ENCODE measurements around the gene RCBTB2.
"Not testable (repeated sequence)": the region's sequence is repeated elsewhere in the genome, so short reads cannot be mapped to it uniquely, and the experiment has no call there.

RCBTB2 gene

GRCh38 chr13:48456546-48456945 is 76.3 kb downstream of the RCBTB2 start:
- H3K36me3 ChIP-seq (ENCODE audit: insufficient read depth, low read length): peaks cover 69% of the 10 kb centered on the region
- H3F3A ChIP-seq (ENCODE audit: insufficient read depth, low read length): no peaks in the 10 kb centered on the region
- no peaks in the 10 kb centered on the region for H3K4me1 ChIP-seq (ENCODE audit: insufficient read depth, low read length, severe bottlenecking)
- no peak overlapping the region for H3K27ac ChIP-seq (ENCODE audit: low read depth, low read length, poor library complexity, severe bottlenecking)
- no peaks in the 10 kb centered on the region for H3K27me3 ChIP-seq (ENCODE audit: insufficient read depth, low read length)
- H4K20me1 ChIP-seq (ENCODE audit: insufficient read depth, low read length): no peaks in the 10 kb centered on the region
- no peak overlapping the region for H3K4me3 ChIP-seq (ENCODE audit: low read depth, low read length, poor library complexity, severe bottlenecking)
- no peak for TF ChIP-seq CTCF (IDR thresholded peaks at IDR 0.05; ENCODE audit: low read length)
- no peak for TF ChIP-seq EZH2 (IDR thresholded peaks at IDR 0.05; ENCODE audit: borderline replicate concordance, low read length)
- no peak overlapping the region for H3K4me2 ChIP-seq (ENCODE audit: low read length)
- H3K9ac ChIP-seq (ENCODE audit: low read length): no peak overlapping the region
- no peak overlapping the region for H2AFZ ChIP-seq (ENCODE audit: low read length)
- H3K9me2 ChIP-seq (ENCODE audit: low read depth, low read length): no peaks in the 10 kb centered on the region
- H3K79me2 ChIP-seq (ENCODE audit: insufficient read depth, low read length): no peaks in the 10 kb centered on the region
- no peaks in the 10 kb centered on the region for H3K9me3 ChIP-seq (ENCODE audit: low read length)

DNA sequence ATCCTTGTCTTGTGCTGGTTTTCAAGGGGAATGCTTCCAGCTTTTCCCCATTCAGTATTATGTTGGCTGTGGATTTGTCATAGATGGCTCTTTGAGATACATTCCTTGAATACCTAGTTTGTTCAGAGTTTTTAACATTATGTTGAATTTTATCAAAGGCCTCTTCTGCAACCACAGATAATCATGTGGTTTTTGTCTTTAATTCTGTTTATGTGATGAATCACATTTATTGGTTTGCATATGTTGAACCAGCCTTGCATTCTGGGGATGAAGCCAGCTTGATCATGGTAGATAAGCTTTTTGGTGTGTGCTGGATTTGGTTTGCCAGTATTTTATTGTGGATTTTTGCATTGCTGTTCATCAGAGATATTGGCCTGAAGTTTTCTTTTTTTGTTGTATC is 81.7 kb downstream of the RCBTB2 start:
- not testable (repeated sequence) for H3K9me3 ChIP-seq (ENCODE audit: low read length); H3F3A ChIP-seq (ENCODE audit: insufficient read depth, low read length); H4K20me1 ChIP-seq (ENCODE audit: insufficient read depth, low read length); H3K4me2 ChIP-seq (ENCODE audit: low read length); H3K4me3 ChIP-seq (ENCODE audit: low read depth, low read length, poor library complexity, severe bottlenecking); H3K9ac ChIP-seq (ENCODE audit: low read length); H3K27ac ChIP-seq (ENCODE audit: low read depth, low read length, poor library complexity, severe bottlenecking); H3K9me2 ChIP-seq (ENCODE audit: low read depth, low read length); H2AFZ ChIP-seq (ENCODE audit: low read length); H3K27me3 ChIP-seq (ENCODE audit: insufficient read depth, low read length); H3K4me1 ChIP-seq (ENCODE audit: insufficient read depth, low read length, severe bottlenecking); H3K79me2 ChIP-seq (ENCODE audit: insufficient read depth, low read length)
- H3K36me3 ChIP-seq (ENCODE audit: insufficient read depth, low read length): peaks cover 36% of the 10 kb centered on the region

DNA sequence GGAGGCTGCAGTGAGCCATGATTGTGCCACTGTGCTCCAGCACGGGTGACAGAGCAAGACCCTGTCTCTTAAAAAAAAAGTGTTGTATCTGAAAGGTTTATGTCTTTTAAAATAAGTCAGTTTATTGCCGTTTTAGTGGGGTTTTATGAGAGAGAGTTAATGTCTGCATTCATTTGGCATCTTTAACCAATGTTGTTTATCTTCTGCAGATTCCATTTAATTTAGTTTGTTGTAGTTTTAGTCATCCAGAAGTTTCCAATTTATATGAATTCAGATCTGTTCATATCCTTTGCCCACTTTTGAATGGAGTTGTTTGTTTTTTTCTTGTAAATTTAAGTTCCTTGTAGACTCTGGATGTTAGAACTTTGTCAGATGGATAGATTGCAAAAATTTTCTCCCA is 83.2 kb downstream of the RCBTB2 start:
- Histone ChIP-seq H3K36me3 (ENCODE audit: insufficient read depth, low read length) (peaks cover 31% of the 10 kb centered on the region), H3K79me2 (ENCODE audit: insufficient read depth, low read length) (no peaks in the 10 kb centered on the region), H3K9ac (ENCODE audit: low read length) (no peak overlapping the region), H3K4me2 (ENCODE audit: low read length) (no peak overlapping the region), H2AFZ (ENCODE audit: low read length) (no peak overlapping the region), H3F3A (ENCODE audit: insufficient read depth, low read length) (no peaks in the 10 kb centered on the region), H3K4me3 (ENCODE audit: low read depth, low read length, poor library complexity, severe bottlenecking) (no peak overlapping the region), H4K20me1 (ENCODE audit: insufficient read depth, low read length) (no peaks in the 10 kb centered on the region), H3K9me3 (ENCODE audit: low read length) (0 out of 2 replicates have a peak, but pooled peaks cover 4% of the 10 kb centered on the region), H3K4me1 (ENCODE audit: insufficient read depth, low read length, severe bottlenecking) (no peaks in the 10 kb centered on the region), H3K27ac (ENCODE audit: low read depth, low read length, poor library complexity, severe bottlenecking) (no peak overlapping the region), H3K27me3 (ENCODE audit: insufficient read depth, low read length) (no peaks in the 10 kb centered on the region), H3K9me2 (ENCODE audit: low read depth, low read length) (no peaks in the 10 kb centered on the region)
- TF ChIP-seq EZH2 (IDR thresholded peaks at IDR 0.05; ENCODE audit: borderline replicate concordance, low read length): no peak
- TF ChIP-seq CTCF (IDR thresholded peaks at IDR 0.05; ENCODE audit: low read length): no peak

GRCh38 chr13:48448959-48449614 is 83.8 kb downstream of the RCBTB2 start:
- Histone ChIP-seq H3K9ac (ENCODE audit: low read length) (no peak overlapping the region), H3F3A (ENCODE audit: insufficient read depth, low read length) (no peaks in the 10 kb centered on the region), H3K79me2 (ENCODE audit: insufficient read depth, low read length) (no peaks in the 10 kb centered on the region), H3K9me3 (ENCODE audit: low read length) (0 out of 2 replicates have a peak, but pooled peaks cover 4% of the 10 kb centered on the region), H3K27me3 (ENCODE audit: insufficient read depth, low read length) (no peaks in the 10 kb centered on the region), H3K36me3 (ENCODE audit: insufficient read depth, low read length) (peaks cover 26% of the 10 kb centered on the region), H3K4me2 (ENCODE audit: low read length) (no peak overlapping the region), H3K4me1 (ENCODE audit: insufficient read depth, low read length, severe bottlenecking) (no peaks in the 10 kb centered on the region), H4K20me1 (ENCODE audit: insufficient read depth, low read length) (no peaks in the 10 kb centered on the region), H3K4me3 (ENCODE audit: low read depth, low read length, poor library complexity, severe bottlenecking) (no peak overlapping the region), H2AFZ (ENCODE audit: low read length) (no peak overlapping the region), H3K27ac (ENCODE audit: low read depth, low read length, poor library complexity, severe bottlenecking) (no peak overlapping the region), H3K9me2 (ENCODE audit: low read depth, low read length) (no peaks in the 10 kb centered on the region)
- TF ChIP-seq CTCF (IDR thresholded peaks at IDR 0.05; ENCODE audit: low read length): no peak

Measured in OCI-LY1 (cell line).